HCT116 (cell line): Measurements from ENCODE around the gene BCO2.

Experiments used
- ATF3 ChIP-seq: IDR thresholded peaks from 2 replicates; pipeline ENCODE4 v1.6.1; 2012
- CEBPB ChIP-seq: IDR thresholded peaks from 2 replicates; pipeline ENCODE4 v1.6.1; 2012; ENCODE audit warnings: low read depth
- EZH2phosphoT487 ChIP-seq: fragments of 200-600 bp; IDR thresholded peaks from 2 replicates; pipeline ENCODE4 v1.6.1; 2018; ENCODE audit warnings: antibody characterized with exemption, borderline replicate concordance
- JUND ChIP-seq: IDR thresholded peaks from 2 replicates; pipeline ENCODE4 v1.6.1; 2012
- POLR2AphosphoS5 ChIP-seq: IDR thresholded peaks from 2 replicates; pipeline ENCODE4 v1.6.1; 2011; ENCODE audit warnings: mild to moderate bottlenecking, low read depth, low read length, moderate library complexity
- TF ChIP-seq, protein P1 (sequence below), 3 experiments: fragments of 200-600 bp in 1 of 3; sonication (generic) in 1 of 3; IDR thresholded peaks in 2 of 3; conservative IDR thresholded peaks in 1 of 3; 2 replicates each; pipeline ENCODE4 v1.5.1; 2012 to 2017; ENCODE audit warnings: low read depth in 2 of 3, low read length in 2 of 3, antibody characterized with exemption in 1 of 3, borderline replicate concordance in 1 of 3, control low read depth in 1 of 3, mild to moderate bottlenecking in 1 of 3, mixed read lengths in 1 of 3, mixed run types in 1 of 3, moderate library complexity in 1 of 3; ENCODE audit not compliant: insufficient read depth in 1 of 3

GRCh38 chr11:112249871-112250610, 74.7 kb downstream of the BCO2 start:
- TF ChIP-seq EZH2phosphoT487 (no peak), JUND (no peak), POLR2AphosphoS5 (no peak), CEBPB (no peak), ATF3 (no peak)
- TF ChIP-seq, protein P1, sequence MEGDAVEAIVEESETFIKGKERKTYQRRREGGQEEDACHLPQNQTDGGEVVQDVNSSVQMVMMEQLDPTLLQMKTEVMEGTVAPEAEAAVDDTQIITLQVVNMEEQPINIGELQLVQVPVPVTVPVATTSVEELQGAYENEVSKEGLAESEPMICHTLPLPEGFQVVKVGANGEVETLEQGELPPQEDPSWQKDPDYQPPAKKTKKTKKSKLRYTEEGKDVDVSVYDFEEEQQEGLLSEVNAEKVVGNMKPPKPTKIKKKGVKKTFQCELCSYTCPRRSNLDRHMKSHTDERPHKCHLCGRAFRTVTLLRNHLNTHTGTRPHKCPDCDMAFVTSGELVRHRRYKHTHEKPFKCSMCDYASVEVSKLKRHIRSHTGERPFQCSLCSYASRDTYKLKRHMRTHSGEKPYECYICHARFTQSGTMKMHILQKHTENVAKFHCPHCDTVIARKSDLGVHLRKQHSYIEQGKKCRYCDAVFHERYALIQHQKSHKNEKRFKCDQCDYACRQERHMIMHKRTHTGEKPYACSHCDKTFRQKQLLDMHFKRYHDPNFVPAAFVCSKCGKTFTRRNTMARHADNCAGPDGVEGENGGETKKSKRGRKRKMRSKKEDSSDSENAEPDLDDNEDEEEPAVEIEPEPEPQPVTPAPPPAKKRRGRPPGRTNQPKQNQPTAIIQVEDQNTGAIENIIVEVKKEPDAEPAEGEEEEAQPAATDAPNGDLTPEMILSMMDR (IDR thresholded peaks at IDR 0.05 in 2 of 3, conservative IDR thresholded peaks at IDR 0.05 in 1 of 3; ENCODE audit: borderline replicate concordance in 1 of 3, insufficient read depth in 1 of 3, low read depth in 2 of 3, low read length in 2 of 3), result no peak
